Activated CD4-positive, alpha-beta T cell treated with anti-CD3 and anti-CD28 coated beads, Interleukin-2, amount 50 U/mL, for 24 hours (primary cell): ENCODE measurements around the gene UBAC1.

Experiments used
- DNase-seq, 2 donors: peaks; one replicate each; pipeline ENCODE4 v3.0.0-alpha.2; 2020; ENCODE audit warnings: low read depth in 1 of 2, low spot score in 1 of 2

The UBAC1 gene, protein sequence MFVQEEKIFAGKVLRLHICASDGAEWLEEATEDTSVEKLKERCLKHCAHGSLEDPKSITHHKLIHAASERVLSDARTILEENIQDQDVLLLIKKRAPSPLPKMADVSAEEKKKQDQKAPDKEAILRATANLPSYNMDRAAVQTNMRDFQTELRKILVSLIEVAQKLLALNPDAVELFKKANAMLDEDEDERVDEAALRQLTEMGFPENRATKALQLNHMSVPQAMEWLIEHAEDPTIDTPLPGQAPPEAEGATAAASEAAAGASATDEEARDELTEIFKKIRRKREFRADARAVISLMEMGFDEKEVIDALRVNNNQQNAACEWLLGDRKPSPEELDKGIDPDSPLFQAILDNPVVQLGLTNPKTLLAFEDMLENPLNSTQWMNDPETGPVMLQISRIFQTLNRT

DNA sequence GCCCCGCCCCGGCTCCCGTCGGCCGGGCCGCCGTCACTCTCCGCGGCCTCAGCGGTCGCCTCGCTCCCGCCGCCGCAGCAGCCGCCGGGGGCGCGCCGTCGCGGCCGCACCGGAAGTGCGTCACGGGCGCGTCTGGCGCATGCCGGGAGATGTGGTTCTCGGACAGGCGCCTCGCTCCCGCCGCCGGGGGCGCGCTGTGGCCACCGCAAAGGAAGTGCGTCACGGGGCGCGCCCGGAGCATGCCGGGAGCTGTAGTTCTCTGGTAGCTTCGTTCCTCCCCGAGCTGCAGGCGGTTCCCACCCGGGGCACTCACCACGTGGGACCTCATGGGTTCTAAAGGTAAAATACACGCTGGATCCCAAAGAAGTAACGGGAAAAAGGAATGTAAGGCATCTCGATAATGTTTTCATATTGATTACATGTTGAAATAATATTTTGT is at the start of gene UBAC1:
Gene UBAC1 (minus strand): TSS at position 97 of the 439 bp plus-strand sequence. CDS start 211 bp downstream, outside the sequence.
- peak; percentile 92 for DNase-seq

DNA sequence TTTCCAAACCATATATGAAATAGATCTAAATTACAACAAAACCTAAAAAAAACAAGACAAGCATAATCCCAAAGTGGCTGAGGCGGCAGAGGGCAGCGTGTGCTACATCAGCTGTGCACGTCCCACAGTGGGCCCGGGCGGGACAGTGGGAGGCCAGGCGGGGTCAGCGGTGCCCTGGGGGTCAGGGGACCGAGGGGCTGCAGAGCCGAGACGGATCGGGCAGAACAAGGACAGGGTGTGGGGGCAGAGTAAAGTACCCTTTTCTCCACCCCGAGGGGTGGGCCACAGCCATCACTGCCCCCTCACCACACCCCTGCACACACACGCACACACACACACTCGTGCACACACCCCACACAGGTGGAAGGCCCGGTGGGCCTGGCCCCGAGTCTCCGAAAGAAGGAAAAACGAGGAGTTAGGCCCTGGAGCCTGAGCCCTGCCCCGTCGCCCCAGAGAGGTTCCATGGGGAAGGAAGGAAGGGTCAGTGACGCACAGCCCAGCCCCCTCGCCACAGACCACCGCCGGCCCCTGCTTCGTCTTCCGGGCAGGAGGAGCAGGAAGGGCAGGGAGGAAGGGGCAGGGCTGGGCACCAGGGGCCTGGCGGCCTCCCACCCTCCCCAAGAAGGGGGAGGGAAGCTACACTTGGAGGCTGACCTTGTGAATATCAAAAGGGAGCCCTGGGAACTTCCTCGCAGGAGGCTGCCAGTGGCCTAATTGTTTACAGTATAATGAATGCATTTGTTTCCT is 49.6 kb upstream of the UBAC1 start:
- no peak for DNase-seq

DNA sequence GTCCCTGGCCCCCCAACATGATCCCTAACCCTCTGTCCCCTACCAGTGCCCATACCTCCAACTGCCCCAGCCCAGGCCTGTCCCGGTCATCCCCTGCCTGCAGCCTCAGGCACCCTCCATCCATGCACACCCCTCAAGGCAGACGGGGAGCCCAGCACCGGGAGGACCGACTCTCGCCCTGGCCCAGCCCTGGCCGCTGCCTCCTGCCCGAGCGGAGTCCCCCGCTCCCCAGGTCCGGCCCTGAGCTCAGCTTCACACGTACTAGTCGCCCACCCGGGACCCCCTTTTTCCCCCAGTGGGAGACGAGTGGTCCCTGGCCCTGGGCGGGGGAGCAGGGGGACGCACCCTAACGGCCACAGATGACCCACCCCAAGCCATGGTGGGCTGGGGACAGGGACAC is 49.0 kb upstream of the UBAC1 start:
- DNase-seq: no peak

DNA sequence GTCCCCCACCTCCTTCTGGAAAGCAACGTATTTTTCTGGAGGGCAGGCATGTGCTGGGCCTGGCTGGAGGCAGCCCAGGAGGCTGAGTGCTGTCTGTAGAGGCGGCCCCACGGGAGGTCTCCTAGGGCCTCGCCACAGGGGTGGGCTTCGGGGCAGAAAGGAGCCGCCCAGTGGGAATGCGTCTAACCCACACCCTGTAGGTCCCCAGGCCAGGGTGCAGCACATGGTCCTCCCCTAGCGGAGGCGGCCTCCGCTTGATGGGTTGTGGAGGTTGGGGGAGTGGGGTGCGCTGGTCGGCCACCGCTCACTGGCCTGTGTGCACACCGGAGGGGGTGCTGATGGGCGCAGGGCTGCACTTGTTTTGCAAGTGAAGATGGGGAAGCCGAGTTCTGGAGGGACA is 48.3 kb upstream of the UBAC1 start:
- DNase-seq: no peak

DNA sequence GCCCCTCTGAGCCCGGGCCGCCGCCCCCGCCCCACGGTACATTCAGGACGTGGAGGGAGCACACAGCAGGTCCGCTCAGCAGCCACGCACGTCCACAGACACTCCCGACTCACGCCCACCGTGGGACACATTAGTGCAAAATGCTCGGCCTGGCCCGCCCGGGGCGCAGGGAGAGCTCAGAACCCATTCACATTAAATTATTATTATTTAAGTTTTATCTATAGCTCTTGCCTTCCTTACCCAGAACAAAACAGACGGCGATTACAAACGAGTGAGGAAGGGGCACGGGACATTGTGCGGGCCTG is 47.5 kb upstream of the UBAC1 start:
- no peak for DNase-seq

DNA sequence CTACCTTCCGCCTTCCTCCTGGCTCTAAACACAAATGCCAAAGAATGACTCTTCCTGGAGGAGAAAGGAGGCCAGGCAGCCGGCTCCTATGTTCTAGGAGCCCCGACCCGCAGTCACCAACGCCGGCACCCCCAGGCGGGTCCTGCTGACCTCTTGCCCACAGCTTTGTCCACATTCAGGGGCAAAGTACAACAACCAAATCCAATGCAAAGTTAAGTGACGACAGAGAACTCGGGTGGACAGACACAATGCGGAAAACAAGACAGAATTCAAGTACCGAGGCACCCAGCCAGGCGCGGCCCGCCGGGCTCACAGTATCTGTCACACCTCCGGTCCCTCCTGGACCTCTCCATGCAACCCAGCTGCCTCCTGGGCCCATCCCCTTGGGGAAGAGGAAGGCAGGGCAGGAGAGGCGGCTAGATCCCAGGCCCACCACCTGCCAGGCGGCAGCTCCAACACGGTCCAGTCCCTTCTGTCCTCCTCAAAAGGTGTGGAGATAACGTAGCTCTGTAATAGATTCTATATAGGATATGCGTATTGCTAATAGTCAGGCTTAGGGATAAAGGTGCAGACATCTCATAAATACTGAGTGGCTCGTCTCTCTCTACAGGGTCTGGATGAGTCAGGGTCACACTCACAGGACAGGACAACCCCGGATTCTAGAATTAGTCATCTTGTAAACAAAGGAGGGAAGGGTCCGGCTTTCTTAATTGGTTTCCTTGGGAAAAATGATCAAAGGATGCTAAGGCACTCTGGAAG is 46.9 kb upstream of the UBAC1 start:
- DNase-seq: no peak

DNA sequence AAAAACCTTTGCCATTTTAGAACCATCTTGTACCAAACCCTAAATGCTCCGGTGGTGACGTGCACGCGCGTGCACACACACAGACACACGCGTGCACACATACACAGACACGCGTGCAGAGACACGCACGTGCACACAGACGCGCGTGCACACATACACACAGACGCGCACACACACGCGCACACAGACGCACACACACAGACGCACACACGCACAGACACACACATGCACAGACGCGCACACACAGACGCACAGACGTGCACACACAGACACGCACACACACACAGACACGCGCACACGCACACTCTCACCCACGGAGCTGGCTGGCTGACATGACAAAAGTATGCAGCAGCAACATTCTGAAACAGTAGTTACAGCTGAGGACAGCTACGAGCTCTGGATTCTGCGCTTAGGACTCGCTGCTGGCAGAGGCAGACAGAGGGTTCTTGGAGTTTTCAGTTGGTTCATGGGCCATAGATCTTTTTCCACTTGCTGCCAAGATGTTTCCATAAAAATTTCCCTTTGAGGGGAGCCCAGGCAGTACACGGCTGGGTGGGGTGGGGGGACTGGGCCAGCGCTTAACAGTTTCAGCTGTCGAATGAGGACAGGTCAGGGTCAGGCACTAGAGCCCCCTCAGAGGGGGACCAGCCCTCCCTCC is 46.2 kb upstream of the UBAC1 start:
- no peak for DNase-seq

DNA sequence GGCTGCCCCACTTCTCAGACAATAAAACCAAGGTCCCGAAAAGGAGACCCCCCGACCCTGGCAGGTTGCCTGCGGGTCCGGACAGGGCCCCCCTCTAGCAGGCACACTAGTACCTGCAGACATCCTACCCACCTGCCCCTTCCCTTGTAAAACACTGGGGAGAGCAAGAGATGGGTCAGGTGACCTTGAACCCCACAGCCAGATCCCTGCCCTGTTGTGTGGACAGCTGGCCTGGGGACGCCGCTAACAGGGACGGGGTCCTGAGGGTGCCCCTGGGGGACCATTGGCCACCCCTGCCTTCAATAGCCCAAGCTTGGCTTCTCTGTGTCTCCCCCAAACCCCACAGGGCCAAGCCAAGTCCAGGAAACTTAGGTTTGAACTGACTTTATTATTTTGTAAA is 45.0 kb upstream of the UBAC1 start:
- DNase-seq: no peak

DNA sequence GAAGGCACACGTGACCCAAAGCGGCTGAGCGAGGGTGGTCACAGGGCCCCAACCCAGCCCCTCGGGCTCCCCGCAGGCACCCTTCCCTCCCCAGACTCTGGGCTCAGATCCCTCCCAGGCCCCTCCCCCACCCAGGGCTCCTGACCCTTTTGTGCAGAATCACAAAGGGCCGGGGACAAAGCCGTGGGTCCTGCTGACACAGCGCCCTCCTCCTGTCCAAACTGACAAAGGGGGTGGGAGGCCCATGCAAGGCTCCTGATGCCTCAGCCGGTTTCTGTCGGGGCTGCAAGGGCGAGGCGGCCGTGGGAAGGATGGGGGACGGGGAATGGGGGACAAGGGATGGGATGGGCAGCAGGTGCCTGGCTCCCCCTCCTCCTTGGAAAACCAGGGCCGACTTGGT is 43.5 kb upstream of the UBAC1 start:
- no peak for DNase-seq

DNA sequence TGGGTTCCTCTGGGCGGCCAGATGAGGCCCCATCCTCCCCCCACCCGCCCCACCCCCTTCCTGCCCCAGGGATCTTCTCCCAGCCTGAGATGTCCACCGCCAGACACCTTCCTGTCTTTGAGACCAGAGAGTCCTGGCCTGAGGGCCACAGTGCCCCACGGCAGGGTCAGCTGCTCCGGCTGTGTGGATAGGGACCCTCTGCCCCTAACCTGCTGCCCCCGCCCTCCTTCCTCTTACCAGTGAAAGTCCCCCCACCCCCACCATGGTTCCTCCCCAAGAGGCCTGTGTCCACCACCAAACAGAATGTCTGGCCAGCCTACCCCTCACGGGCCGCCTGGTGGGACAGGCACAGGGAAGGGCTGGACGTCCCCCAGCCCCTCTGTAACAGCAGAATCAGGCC is 43.0 kb upstream of the UBAC1 start:
- DNase-seq: no peak

DNA sequence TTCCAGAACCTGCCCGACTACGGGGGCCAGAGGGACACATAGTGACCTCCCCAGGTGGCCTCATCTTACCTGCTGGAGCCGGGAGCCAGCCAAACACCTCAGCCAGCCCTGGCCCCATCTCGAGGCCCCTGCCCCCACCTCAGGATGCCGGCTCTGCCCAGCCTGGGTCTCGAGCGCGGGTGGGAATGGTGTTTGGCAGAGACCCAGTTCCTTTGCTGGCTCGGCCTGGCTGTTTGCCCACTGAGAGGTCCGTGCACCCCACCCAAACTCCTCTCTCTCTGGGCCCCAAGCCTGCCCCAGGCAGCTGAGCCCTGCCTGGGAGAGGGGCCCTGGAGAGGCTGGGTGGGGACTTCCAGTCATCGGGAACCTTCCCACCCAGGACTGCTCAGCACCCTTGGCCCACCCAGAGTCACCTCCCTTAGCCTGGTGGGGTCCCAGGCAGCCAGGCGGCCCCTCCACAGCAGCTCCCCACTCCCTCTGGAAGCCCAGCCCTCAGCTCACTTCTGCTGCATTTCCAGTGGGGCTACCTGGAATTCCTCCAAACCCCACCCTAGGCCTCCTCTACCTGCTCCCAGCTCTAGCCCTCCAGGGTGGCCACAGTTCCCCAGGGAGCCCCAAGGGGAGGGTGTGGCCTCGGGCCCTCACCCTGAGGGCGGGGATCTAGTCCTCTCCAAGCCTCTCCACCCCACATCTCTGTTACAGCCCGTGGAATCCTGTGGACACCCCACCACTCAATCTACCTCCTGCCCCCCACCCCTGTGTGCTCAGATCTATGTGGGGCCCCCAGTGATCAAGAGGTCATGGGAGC is 42.4 kb upstream of the UBAC1 start:
- no peak for DNase-seq

DNA sequence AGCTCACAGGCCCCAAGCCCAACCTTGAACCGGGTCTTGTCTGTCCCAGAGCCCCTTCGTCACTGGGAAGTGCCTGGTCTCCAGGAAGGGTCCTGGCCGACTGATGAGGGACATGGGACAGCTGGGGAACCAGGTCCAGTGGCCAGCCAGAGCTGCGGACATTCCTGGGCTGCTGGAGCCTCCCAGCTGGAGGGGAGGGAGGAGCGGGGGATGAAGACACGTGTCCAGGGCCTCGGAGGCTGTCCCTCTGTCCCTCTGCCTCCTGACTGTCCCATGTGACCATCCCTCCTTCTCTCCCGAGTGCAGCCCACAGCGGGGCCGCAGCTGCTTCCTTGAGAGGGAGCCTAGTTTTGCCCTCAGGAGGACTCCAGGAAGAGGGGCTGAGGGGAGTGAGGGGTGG is 41.7 kb upstream of the UBAC1 start:
- DNase-seq: no peak

DNA sequence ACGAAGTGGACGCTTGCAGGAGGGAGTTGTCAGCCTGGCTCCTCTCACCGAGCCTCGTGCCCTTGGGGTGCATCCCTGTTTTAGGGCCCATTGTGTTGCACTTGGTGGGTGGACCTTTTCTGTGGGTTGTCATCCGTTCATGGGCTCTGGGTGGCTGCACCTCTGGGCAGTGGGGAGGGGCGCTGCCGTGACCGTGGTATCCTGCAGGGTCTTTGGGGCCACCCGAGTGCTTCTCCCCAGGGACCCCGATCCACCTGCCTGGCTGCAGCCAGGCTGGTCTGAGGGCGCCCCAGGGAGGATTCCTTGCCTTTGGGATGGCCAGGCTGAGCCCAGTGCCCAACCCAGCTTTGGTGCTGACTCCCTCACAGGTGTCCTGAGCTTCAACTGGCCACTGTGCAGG is 41.0 kb upstream of the UBAC1 start:
- no peak for DNase-seq

DNA sequence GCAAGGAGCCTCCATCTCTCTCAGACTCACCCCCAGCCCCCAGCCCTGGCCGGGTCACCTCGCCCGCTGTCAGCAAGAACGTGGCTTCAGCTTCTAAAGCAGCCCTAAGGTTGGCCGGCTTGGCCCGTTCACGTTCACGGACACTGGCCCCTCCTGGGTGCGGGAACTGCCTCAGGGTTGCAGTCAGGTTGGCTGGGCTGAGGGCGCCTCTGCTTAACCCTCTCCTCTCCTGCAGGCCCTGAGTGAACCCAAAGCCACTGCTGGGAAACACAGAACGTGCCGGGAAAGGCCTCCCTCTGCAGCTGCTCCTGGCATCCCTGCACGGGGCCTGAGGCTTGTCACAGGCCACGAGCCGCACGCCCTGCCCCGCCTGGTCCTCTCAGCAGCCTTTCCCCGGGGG is 40.1 kb upstream of the UBAC1 start:
- no peak for DNase-seq

DNA sequence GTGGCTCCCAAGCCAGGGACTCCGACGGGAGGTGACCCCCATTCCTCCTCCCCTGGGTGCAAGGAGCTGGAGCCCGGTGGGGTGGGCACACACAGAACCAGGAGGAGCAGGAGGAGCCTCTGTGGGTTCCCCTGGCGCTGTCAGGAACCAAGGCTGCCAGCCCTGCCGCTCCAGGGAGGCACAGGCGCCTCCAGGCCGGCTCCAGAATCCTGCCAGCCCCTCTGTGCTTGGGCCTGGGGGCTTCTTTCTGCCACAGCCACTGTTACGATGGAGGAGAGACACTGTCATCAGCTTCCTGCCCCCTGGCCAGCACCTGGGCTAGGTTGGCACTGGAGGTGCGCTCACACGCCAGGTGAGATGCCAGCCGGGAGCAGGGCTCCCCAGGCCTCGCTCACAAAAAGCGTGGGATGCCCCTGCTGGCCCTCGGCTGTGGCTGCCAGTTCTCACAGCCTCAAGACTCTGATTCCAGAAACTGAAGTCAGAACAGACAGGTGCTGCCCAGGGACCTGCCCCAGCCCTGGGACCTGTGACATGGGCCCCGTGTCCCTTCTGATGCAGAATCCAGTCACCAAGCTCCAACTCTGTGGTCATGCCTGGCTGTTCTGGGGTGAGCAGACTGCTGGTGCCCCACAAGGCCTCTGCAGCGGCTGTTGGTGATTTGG is 37.4 kb upstream of the UBAC1 start:
- DNase-seq: no peak

DNA sequence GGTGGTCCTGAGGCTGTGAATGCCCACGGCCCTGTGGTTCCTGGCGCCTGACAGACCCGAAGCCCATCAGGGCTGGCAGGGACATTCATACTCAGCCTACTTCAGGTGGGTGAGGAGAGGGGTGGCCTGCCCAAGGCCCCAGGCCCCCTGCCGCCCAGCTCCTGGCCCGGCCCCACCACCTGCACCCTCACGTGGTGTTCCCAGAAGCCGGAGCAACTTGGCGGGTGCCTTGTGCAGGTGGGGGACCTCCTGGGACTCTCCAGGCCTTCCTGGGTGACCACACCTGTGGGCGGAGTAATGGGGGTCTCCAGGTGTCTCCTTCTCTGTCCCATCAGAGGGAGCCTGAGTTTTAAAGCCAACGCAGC is 36.8 kb upstream of the UBAC1 start:
- no peak for DNase-seq

DNA sequence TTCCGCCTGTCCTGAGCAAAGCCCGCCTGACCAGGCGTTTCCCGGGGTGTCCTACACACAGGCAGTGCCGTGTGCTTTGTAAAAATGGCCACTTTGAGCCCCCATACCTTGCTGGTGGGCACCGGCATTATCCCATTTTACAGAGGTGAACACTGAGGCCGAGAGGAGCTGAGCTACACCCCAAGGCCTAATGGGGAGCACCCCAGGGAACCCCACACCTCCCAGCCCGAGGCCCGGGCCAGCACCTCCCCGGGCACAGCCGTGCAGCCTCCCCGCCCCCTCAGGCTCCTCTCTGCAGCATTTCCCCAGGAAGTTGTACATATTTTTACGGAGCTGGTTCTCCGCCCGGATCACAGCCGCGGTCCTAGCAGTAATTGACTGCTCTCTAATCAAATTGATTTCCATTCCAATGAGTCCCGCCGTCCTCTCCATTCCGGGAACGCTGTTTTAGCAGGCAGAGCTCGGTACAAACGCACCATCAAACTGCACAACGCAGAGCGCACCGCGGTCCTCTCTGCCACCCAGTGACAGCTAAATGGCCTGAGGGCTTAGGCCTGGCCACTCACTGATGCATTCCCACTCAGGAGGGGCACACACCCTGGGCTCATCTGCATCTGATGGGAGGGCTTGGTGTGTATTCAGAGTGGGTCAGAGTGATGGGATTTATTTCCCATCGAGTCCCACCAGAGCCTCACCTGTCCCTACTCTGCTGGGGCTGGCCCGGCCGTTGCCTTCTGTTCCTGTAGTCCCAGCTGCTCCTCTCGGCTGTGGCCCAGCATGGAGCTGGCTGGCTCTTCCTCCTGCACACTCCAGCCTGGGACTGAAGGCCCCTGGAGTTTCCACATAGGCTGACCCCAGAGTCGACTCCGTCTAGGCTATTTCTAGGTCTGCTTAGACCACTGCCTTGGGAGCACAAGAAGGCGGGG is 36.2 kb upstream of the UBAC1 start:
- no peak for DNase-seq

DNA sequence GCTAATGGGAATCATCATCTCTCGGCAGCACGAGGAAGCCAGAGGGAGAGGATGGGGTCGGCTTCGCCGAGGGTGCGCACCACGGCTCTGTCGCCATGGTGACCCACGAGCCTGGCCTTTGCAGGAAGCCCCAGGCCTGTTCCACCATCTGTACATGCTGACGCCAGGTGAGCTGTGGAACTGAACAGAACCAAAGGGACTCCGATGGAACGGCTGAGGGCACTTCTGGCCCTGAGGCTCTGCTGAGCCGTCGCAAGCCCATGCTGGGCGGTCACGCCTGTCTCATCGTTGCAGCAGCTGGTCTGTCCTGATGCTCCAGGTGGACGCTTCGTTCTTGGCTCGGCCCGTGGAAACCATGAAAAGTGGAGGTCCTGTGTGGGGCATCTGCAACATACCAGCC is 34.6 kb upstream of the UBAC1 start:
- DNase-seq: no peak

DNA sequence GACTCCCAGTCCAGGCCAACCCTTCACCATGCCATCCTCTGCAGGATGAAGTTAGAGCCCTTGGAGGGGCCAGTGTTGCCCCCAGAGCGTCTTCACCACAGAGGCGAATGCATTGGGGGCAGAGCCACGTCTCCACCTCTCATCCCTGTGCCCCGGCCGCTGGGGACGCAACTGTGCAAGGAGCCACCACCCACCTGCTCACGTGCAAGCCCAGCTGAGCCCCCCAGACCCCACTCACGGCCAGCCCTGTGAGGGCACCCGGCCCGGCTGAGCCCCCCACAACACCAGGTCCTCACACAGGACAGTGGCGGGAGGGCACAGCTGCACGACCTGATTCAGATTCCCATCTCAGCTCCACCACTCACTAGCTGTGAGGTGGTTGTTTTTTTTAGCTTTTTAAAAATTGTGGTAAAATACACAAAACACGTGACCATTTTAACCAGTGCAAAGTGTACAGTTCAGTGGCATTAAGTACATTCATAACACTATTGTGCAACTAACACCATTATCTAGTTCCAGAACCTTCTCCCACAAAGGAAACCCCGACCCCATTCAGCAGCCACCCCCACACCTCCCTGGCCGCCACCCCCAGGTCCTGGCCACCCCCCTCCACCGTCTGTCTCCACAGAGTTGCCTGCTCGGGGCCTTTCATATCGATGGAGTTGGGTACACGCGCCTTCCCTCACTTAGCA is 33.5 kb upstream of the UBAC1 start:
- DNase-seq: no peak
